B cell (primary cell): ENCODE results near the gene MARCKS. TPM values are rescaled to one million over a fixed set of nuclear protein-coding genes. Genes with fewer than 3 reads are reported as not detected.

ENCODE experiments used
- ATAC-seq: fragments of 200-7000 bp; cut with Tn5 transposase; one replicate; pipeline ENCODE4 v1.10.0; 2021; ENCODE audit warnings: low read depth, mild to moderate bottlenecking, moderate number of reproducible peaks, moderate library complexity
- CTCF ChIA-PET: fragments of 350-600 bp; sonication (Branson Sonifier 250); formaldehyde crosslinking; loops from one replicate; lab custom pipeline; 2021; ENCODE audit warnings: antibody characterized with exemption, inconsistent platforms; lab: Charles Lee
- POLR2A ChIA-PET: fragments of 350-600 bp; sonication (Branson Sonifier 250); formaldehyde crosslinking; loops from one replicate; lab custom pipeline; 2021; ENCODE audit warnings: antibody characterized with exemption; lab: Charles Lee
- DNase-seq: peaks from one replicate; pipeline ENCODE4 v3.0.0; 2013
- H2AFZ ChIP-seq: 2 replicates; pipeline ENCODE4 v1.6.1; 2012; ENCODE audit warnings: mild to moderate bottlenecking, low read depth, low read length; ENCODE audit not compliant: insufficient read depth, poor library complexity, severe bottlenecking
- H3K27ac ChIP-seq, 2 donors: 1 replicate in 1 of 2; 2 replicates in 1 of 2; pipeline ENCODE4 v1.5.1; 2012 to 2013; ENCODE audit warnings: low read length in 2 of 2, mild to moderate bottlenecking in 2 of 2, moderate library complexity in 1 of 2
- H3K27me3 ChIP-seq, 4 experiments: fragments of 200-600 bp in 1 of 4; sonication (generic) in 1 of 4; replicated peaks in 1 of 4; 1 replicate in 2 of 4; 2 replicates in 2 of 4; pipeline versions ENCODE4 v1.6.1 to v1.7.0; 2013 to 2016; ENCODE audit warnings: low read length in 3 of 4, mild to moderate bottlenecking in 2 of 4, mixed read lengths in 1 of 4, moderate library complexity in 1 of 4; ENCODE audit not compliant: insufficient read depth in 4 of 4, control insufficient read depth in 3 of 4; ENCODE audit errors: control extremely low read depth in 1 of 4
- H3K36me3 ChIP-seq, 2 experiments: replicated peaks in 1 of 2; 1 replicate in 1 of 2; 2 replicates in 1 of 2; pipeline versions ENCODE4 v1.6.1 to v1.7.1; 2013; ENCODE audit warnings: low read length in 1 of 2; ENCODE audit not compliant: insufficient read depth in 2 of 2, control insufficient read depth in 1 of 2; ENCODE audit errors: control extremely low read depth in 1 of 2, extremely low read depth in 1 of 2
- H3K4me1 ChIP-seq, 2 donors: fragments of 200-600 bp in 1 of 2; sonication (generic) in 1 of 2; 1 replicate in 1 of 2; 2 replicates in 1 of 2; pipeline versions ENCODE4 v1.5.1 to v1.6.1; 2013 to 2017; ENCODE audit warnings: low read length in 2 of 2; ENCODE audit not compliant: control insufficient read depth in 2 of 2, insufficient read depth in 2 of 2
- H3K4me2 ChIP-seq: replicated peaks from 2 replicates; pipeline ENCODE3; 2012; ENCODE audit warnings: mild to moderate bottlenecking, low read depth, low read length; ENCODE audit not compliant: poor library complexity, severe bottlenecking
- H3K4me3 ChIP-seq, 5 experiments: fragments of 200-600 bp in 1 of 5; sonication (generic) in 1 of 5; 1 replicate in 3 of 5; 2 replicates in 2 of 5; pipeline versions ENCODE4 v1.5.1 to v1.7.0; 2011 to 2016; ENCODE audit warnings: low read length in 4 of 5, mild to moderate bottlenecking in 4 of 5, low read depth in 2 of 5, control low read depth in 1 of 5, moderate library complexity in 1 of 5; ENCODE audit not compliant: insufficient read depth in 1 of 5; ENCODE audit errors: control extremely low read depth in 1 of 5, extremely low read depth in 1 of 5
- H3K79me2 ChIP-seq: fragments of 200-600 bp; sonication (generic); one replicate; pipeline ENCODE4 v1.6.0; 2016; ENCODE audit warnings: low read length; ENCODE audit not compliant: control insufficient read depth, insufficient read depth
- H3K9ac ChIP-seq: fragments of 200-600 bp; sonication (generic); 2 replicates; pipeline ENCODE4 v1.6.1; 2017; ENCODE audit warnings: mild to moderate bottlenecking, low read length, moderate library complexity
- H3K9me3 ChIP-seq, 3 donors: one replicate each; pipeline versions ENCODE4 v1.6.1 to v1.7.1; 2013; ENCODE audit warnings: low read length in 2 of 3; ENCODE audit not compliant: control insufficient read depth in 2 of 3, insufficient read depth in 1 of 3; ENCODE audit errors: control extremely low read depth in 1 of 3
- H4K20me1 ChIP-seq: 2 replicates; pipeline ENCODE4 v1.6.0; 2012; ENCODE audit warnings: mild to moderate bottlenecking, low read length; ENCODE audit not compliant: insufficient read depth, control insufficient read depth, poor library complexity, severe bottlenecking
- H3K27ac Mint-ChIP-seq: one replicate; pipeline ENCODE4 v1.8.0; 2021; ENCODE audit warnings: mixed read lengths
- H3K27me3 Mint-ChIP-seq: one replicate; pipeline ENCODE4 v1.8.0; 2021; ENCODE audit warnings: mixed read lengths
- H3K4me1 Mint-ChIP-seq: one replicate; pipeline ENCODE4 v1.8.0; 2021; ENCODE audit warnings: mixed read lengths
- H3K4me3 Mint-ChIP-seq: one replicate; pipeline ENCODE4 v1.8.0; 2021; ENCODE audit warnings: mixed read lengths
- H3K9me3 Mint-ChIP-seq: one replicate; pipeline ENCODE4 v1.8.0; 2022; ENCODE audit warnings: mixed read lengths; ENCODE audit not compliant: insufficient read depth
- CTCF ChIP-seq: fragments of 200-600 bp; IDR thresholded peaks from one replicate; pipeline ENCODE4 v1.8.0; 2022; ENCODE audit warnings: antibody characterized with exemption, mild to moderate bottlenecking
- EZH2 ChIP-seq: IDR thresholded peaks from 2 replicates; pipeline ENCODE4 v1.6.1; 2012; ENCODE audit warnings: borderline replicate concordance, low read depth, mild to moderate bottlenecking, moderate library complexity, low read length; ENCODE audit not compliant: insufficient read depth, poor library complexity, severe bottlenecking
- WGBS: methylation state at CpG from one replicate; pipeline ENCODE4 v1.1.5; 2013; ENCODE audit warnings: missing lambda C conversion rate; ENCODE audit not compliant: insufficient coverage; 5-methylcytosine and 5-hydroxymethylcytosine counted together
- intact Hi-C: fragments of 100-400 bp; cut with micrococcal nuclease; formaldehyde crosslinking; loops from one replicate; pipeline ENCODE4 v1.10.0; 2022
- polyA plus RNA-seq: library from polyadenylated mRNA; depleted of rRNA; stranded (reverse); fragments of >200 nt; gene quantifications from 2 replicates; pipeline ENCODE4 v1.2.3, GENCODE V29; 2012
- total RNA-seq, 2 donors: library from RNA; stranded (reverse); fragments of 120-200 nt in 1 of 2; gene quantifications; 1 replicate in 1 of 2; 2 replicates in 1 of 2; pipeline versions ENCODE4 v1.2.3 to v1.2.4, GENCODE V29; 2013 to 2022

Gene MARCKS
- total and polyA plus RNA-seq, 2 donors (not counting 1 experiment from before 2014, with no cell fraction given), result 15.4 to 58.6 TPM

DNA sequence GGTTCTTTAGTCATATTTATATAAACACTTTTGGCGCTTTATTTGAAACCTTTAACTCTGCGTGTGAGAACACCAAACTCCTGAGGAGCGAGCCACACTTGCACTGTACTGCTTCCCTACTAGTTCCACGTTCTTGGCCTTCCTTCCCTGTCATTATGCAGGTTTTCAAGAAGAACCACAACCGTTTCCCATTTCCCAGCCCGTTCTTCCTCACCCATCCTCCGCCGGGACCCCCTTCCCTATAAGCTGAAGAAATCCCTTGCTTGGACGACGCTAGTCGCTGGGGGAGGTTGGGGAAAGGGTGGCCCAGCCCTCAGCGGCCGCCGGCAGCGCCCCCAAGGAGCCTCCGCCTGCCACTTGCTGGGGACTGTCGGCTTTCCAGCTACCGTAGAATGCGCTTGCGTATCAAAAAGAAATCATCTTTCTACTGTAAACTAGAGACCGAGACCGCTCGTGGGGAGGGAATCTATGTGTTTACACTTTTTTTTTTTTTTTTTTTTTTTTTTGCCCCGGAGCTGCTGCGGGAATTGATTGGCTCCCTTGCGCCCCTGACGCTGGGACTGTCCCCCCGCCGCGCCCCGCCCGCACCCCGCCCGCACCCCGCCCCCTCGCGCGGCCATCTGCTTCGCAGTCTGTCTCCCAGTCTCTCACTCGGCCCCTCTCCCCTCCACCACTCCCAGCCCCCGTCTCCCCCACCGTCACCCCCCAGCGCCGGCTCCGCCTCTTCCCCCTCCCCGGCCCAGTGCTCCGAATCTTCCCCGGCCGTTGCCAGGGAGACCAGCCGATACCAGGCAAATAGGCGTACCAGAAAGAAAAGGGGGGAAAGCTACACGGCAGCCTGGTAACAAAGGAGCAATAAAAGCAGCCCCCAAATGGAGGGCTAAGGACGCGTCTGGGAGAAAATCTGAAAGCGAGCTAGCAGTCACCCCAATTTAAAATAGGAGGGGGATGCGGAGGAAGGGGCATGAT, 2.3 kb upstream of the MARCKS start:
- WGBS, result 2% methylated on average over 26 of the region's 56 CpGs
- Histone ChIP-seq H2AFZ (peak overlapping the region; percentile 74), H3K27ac (peak overlapping the region; percentile 96 to 97), H4K20me1 (peaks cover 6% of the 10 kb centered on the region), H3K9me3 (peaks cover 0 to 3% (median 0%) of the 10 kb centered on the region in 3 donors), H3K4me3 (peak overlapping the region; percentile 83 to 100 (median 99)), H3K79me2 (peaks cover 11% of the 10 kb centered on the region), H3K4me1 (peaks cover 18 to 40% of the 10 kb centered on the region in 2 donors), H3K4me2 (peak overlapping the region; percentile 79), H3K9ac (peak overlapping the region; percentile 99), H3K36me3 (no peaks in the 10 kb centered on the region), H3K27me3 (no peaks in the 10 kb centered on the region)
- ATAC-seq (peak; percentile 31), DNase-seq (peak; percentile 86)
- ChIA-PET POLR2A (interaction anchor here (0.6 to 2.2 kb wide), 6 partner anchors 46 to 287 kb away, joined by 3 to 8 read pairs (median 6); no protein-coding TSS in a partner anchor), CTCF (interaction anchor here (0.6 to 2.3 kb wide), 18 partner anchors 11 to 1009 kb away, joined by 3 to 29 read pairs (median 3); no protein-coding TSS in a partner anchor)
- Mint-ChIP-seq H3K9me3 (no peaks in the 10 kb centered on the region), H3K4me1 (peaks cover 8% of the 10 kb centered on the region), H3K4me3 (no peak overlapping the region), H3K27me3 (no peaks in the 10 kb centered on the region), H3K27ac (no peak overlapping the region)
- no peak for TF ChIP-seq CTCF
- TF ChIP-seq EZH2, result no peak
- intact Hi-C loops, result loop anchor here (1.0 to 5.0 kb wide), 3 partner anchors 46 to 1548 kb away; no protein-coding TSS in a partner anchor
